Astrocyte of the spinal cord (primary cell): ENCODE data around the gene CCL7.
A peak's percentile ranks its signal among the peaks of the same experiment; 100 is the strongest.

Experiments
- DNase-seq: peaks from one replicate; pipeline ENCODE4 v3.0.0; 2011; ENCODE audit warnings: low read depth, low spot score
- H3K4me3 ChIP-seq: 2 replicates; pipeline ENCODE4 v1.5.1; 2011; ENCODE audit warnings: low read depth, mild to moderate bottlenecking, low read length, moderate library complexity
- in situ Hi-C: cut with HindIII; loops from 2 replicates; pipeline ENCODE4 v1.10.0; 2017; ENCODE audit warnings: low sequenced_read_pairs
- TF ChIP-seq, protein P1 (sequence below): IDR thresholded peaks from 2 replicates; pipeline ENCODE4 v1.5.1; 2012; ENCODE audit warnings: low read depth, mild to moderate bottlenecking, low read length, inconsistent platforms

Gene CCL7

GRCh38 chr17:34291721-34292348 lies 21.8 kb downstream of the CCL7 start:
- no peak overlapping the region for H3K4me3 ChIP-seq
- DNase-seq: no peak
- TF ChIP-seq, protein P1, sequence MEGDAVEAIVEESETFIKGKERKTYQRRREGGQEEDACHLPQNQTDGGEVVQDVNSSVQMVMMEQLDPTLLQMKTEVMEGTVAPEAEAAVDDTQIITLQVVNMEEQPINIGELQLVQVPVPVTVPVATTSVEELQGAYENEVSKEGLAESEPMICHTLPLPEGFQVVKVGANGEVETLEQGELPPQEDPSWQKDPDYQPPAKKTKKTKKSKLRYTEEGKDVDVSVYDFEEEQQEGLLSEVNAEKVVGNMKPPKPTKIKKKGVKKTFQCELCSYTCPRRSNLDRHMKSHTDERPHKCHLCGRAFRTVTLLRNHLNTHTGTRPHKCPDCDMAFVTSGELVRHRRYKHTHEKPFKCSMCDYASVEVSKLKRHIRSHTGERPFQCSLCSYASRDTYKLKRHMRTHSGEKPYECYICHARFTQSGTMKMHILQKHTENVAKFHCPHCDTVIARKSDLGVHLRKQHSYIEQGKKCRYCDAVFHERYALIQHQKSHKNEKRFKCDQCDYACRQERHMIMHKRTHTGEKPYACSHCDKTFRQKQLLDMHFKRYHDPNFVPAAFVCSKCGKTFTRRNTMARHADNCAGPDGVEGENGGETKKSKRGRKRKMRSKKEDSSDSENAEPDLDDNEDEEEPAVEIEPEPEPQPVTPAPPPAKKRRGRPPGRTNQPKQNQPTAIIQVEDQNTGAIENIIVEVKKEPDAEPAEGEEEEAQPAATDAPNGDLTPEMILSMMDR: no peak
- in situ Hi-C loops: no loop called here

GRCh38 chr17:34299027-34299426 lies 29.0 kb downstream of the CCL7 start:
- DNase-seq: no peak
- TF ChIP-seq, protein P1: no peak
- in situ Hi-C loops: no loop called here
- no peak overlapping the region for H3K4me3 ChIP-seq

DNA sequence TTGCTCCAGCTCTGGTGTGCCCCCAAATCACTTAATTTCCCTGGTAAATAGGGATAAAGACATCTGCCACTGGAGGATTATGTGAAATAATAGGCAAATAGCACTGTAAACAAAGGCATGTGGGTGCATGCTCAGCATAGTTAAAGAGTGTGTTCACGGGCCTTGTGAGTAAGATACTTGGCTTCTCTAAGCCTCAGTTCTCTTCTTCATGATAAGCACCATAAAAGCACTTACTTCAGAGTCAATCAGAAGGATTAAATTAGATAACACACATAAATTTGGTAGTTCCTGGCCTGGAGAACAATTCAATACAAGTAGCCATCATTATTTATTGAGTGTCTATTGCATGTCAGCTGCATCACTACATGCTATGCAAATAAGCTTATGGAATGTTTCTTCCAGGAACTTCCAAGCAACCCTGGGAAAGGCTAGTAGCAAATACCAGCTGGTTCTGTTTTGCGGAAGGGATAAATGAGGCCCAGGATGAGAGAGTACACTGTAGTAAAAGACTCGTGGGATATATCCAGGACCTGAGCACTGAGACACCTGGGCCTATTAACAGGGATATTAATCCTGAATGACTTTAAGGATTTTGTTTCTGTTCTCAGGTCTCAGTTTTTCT lies 30.0 kb downstream of the CCL7 start:
- peak; percentile 56 for DNase-seq
- TF ChIP-seq, protein P1: no peak
- H3K4me3 ChIP-seq: no peak overlapping the region
- in situ Hi-C loops: no loop called here

- peak; percentile 72 for DNase-seq
- no peak overlapping the region for H3K4me3 ChIP-seq
- in situ Hi-C loops: no loop called here
- TF ChIP-seq, protein P1: no peak
Measured at GRCh38 chr17:34300652-34301370, 30.8 kb downstream of the CCL7 start.

- DNase-seq: no peak
- no peak overlapping the region for H3K4me3 ChIP-seq
- TF ChIP-seq, protein P1: no peak
- in situ Hi-C loops: no loop called here
Measured at GRCh38 chr17:34301986-34302385, 32.0 kb downstream of the CCL7 start.

- DNase-seq: no peak
- TF ChIP-seq, protein P1: no peak
- no peak overlapping the region for H3K4me3 ChIP-seq
- in situ Hi-C loops: no loop called here
Measured at GRCh38 chr17:34302636-34303035, 32.6 kb downstream of the CCL7 start.
